ENCODE measurements around the gene SHOC1. TPM values are rescaled to one million over a fixed set of nuclear protein-coding genes. Genes with fewer than 3 reads are reported as not detected.
"Not testable (repeated sequence)": the region's sequence is repeated elsewhere in the genome, so short reads cannot be mapped to it uniquely, and the experiment has no call there.

The SHOC1 gene
- total RNA-seq (2014; rRNA removed; shearing (Covaris generic)) = not detected in 2 replicates
- not detected in 2 replicates for polyA plus RNA-seq (2014; cell fraction: nucleus; rRNA removed)

- no peak for DNase-seq (ENCODE audit: extremely low read depth, low read depth)
These were observed at the start of gene SHOC1 for GRCh38 chr9:111794835-111795556. Gene SHOC1, minus strand, starts transcription at chr9:111794937. Its CDS starts 3,519 bp downstream, at chr9:111791418.

- DNase-seq (ENCODE audit: extremely low read depth, low read depth) = no peak
These were observed 49.2 kb upstream of the SHOC1 start for GRCh38 chr9:111843971-111844370.

GRCh38 chr9:111842313-111842712, 47.6 kb upstream of the SHOC1 start:
- no peak for DNase-seq (ENCODE audit: extremely low read depth, low read depth)

GRCh38 chr9:111840442-111840841, 45.7 kb upstream of the SHOC1 start:
- no peak for DNase-seq (ENCODE audit: extremely low read depth, low read depth)

- no peak for DNase-seq (ENCODE audit: extremely low read depth, low read depth)
These were observed 45.2 kb upstream of the SHOC1 start for GRCh38 chr9:111839987-111840386.

GRCh38 chr9:111839387-111839786, 44.6 kb upstream of the SHOC1 start:
- DNase-seq (ENCODE audit: extremely low read depth, low read depth) = no peak

GRCh38 chr9:111838439-111838838, 43.7 kb upstream of the SHOC1 start:
- no peak for DNase-seq (ENCODE audit: extremely low read depth, low read depth)

GRCh38 chr9:111836311-111836710, 41.6 kb upstream of the SHOC1 start:
- DNase-seq (ENCODE audit: extremely low read depth, low read depth) = no peak

GRCh38 chr9:111833941-111834340, 39.2 kb upstream of the SHOC1 start:
- DNase-seq (ENCODE audit: extremely low read depth, low read depth) = no peak

- DNase-seq (ENCODE audit: extremely low read depth, low read depth) = no peak
These were observed 37.7 kb upstream of the SHOC1 start for GRCh38 chr9:111832449-111832848.

- DNase-seq (ENCODE audit: extremely low read depth, low read depth) = no peak
These were observed 36.8 kb upstream of the SHOC1 start for GRCh38 chr9:111831371-111832108.

GRCh38 chr9:111828193-111828592, 33.5 kb upstream of the SHOC1 start:
- DNase-seq (ENCODE audit: extremely low read depth, low read depth) = no peak

GRCh38 chr9:111825468-111826145, 30.9 kb upstream of the SHOC1 start:
- DNase-seq (ENCODE audit: extremely low read depth, low read depth) = no peak

- no peak for DNase-seq (ENCODE audit: extremely low read depth, low read depth)
These were observed 26.3 kb upstream of the SHOC1 start for GRCh38 chr9:111821006-111821528.

- no peak for DNase-seq (ENCODE audit: extremely low read depth, low read depth)
These were observed 24.6 kb upstream of the SHOC1 start for GRCh38 chr9:111819360-111819759.

GRCh38 chr9:111815285-111816070, 20.7 kb upstream of the SHOC1 start:
- DNase-seq (ENCODE audit: extremely low read depth, low read depth) = peak; percentile 89

GRCh38 chr9:111812337-111812736, 17.6 kb upstream of the SHOC1 start:
- DNase-seq (ENCODE audit: extremely low read depth, low read depth) = no peak

GRCh38 chr9:111810908-111811307, 16.2 kb upstream of the SHOC1 start:
- no peak for DNase-seq (ENCODE audit: extremely low read depth, low read depth)

GRCh38 chr9:111810415-111810814, 15.7 kb upstream of the SHOC1 start:
- not testable (repeated sequence) for DNase-seq (ENCODE audit: extremely low read depth, low read depth)

GRCh38 chr9:111807197-111807596, 12.5 kb upstream of the SHOC1 start:
- DNase-seq (ENCODE audit: extremely low read depth, low read depth) = no peak
